ENCODE measurements around the gene NXPH1.

The NXPH1 gene

GRCh38 chr7:8433477-8434289 lies at the start of gene NXPH1:
NXPH1 (plus strand) TSS chr7:8433609.
- Histone ChIP-seq H3K27me3 (ENCODE audit: insufficient read depth, low read length) (peaks cover 88% of the 10 kb centered on the region), H3K4me3 (ENCODE audit: low read length) (peak within 1 kb of the TSS; percentile 78)

GRCh38 chr7:8384901-8385300 lies 48.5 kb upstream of the NXPH1 start:
- Histone ChIP-seq H3K9ac (ENCODE audit: low read depth, low read length) (no peak overlapping the region), H3K4me1 (ENCODE audit: insufficient read depth, low read length) (no peaks in the 10 kb centered on the region; the same call in 1 of the 2 replicates), H3K27ac (ENCODE audit: low read length) (no peak overlapping the region), H3K4me3 (ENCODE audit: low read length) (no peak overlapping the region), H3K36me3 (ENCODE audit: insufficient read depth, low read depth, low read length) (no peaks in the 10 kb centered on the region), H3K27me3 (ENCODE audit: insufficient read depth, low read length) (no peaks in the 10 kb centered on the region), H3K9me3 (ENCODE audit: insufficient read depth, low read depth, low read length) (no peaks in the 10 kb centered on the region)

More at GRCh38 chr7:8433477-8434289, at the start of gene NXPH1:
- H3K9ac ChIP-seq (ENCODE audit: low read depth, low read length): no peak within 1 kb of the TSS
- H3K27ac ChIP-seq (ENCODE audit: low read length): no peak within 1 kb of the TSS
- H3K9me3 ChIP-seq (ENCODE audit: insufficient read depth, low read depth, low read length): 0 out of 2 replicates have a peak, but pooled peaks cover 5% of the 10 kb centered on the region
- H3K36me3 ChIP-seq (ENCODE audit: insufficient read depth, low read depth, low read length): no peaks in the 10 kb centered on the region
- peaks cover 21% of the 10 kb centered on the region; the same call in 1 of the 2 replicates for H3K4me1 ChIP-seq (ENCODE audit: insufficient read depth, low read length)

- Histone ChIP-seq H3K9me3 (ENCODE audit: insufficient read depth, low read depth, low read length) (no peaks in the 10 kb centered on the region), H3K36me3 (ENCODE audit: insufficient read depth, low read depth, low read length) (no peaks in the 10 kb centered on the region), H3K9ac (ENCODE audit: low read depth, low read length) (no peak overlapping the region), H3K27me3 (ENCODE audit: insufficient read depth, low read length) (no peaks in the 10 kb centered on the region), H3K27ac (ENCODE audit: low read length) (no peak overlapping the region), H3K4me3 (ENCODE audit: low read length) (no peak overlapping the region), H3K4me1 (ENCODE audit: insufficient read depth, low read length) (peaks cover 18% of the 10 kb centered on the region; the same call in 1 of the 2 replicates)
Observed at GRCh38 chr7:8386926-8387550, 46.4 kb upstream of the NXPH1 start.

GRCh38 chr7:8387551-8388256 lies 45.7 kb upstream of the NXPH1 start:
- Histone ChIP-seq H3K36me3 (ENCODE audit: insufficient read depth, low read depth, low read length) (no peaks in the 10 kb centered on the region), H3K4me1 (ENCODE audit: insufficient read depth, low read length) (peaks cover 18% of the 10 kb centered on the region; the same call in 1 of the 2 replicates), H3K4me3 (ENCODE audit: low read length) (no peak overlapping the region), H3K27ac (ENCODE audit: low read length) (no peak overlapping the region), H3K27me3 (ENCODE audit: insufficient read depth, low read length) (no peaks in the 10 kb centered on the region), H3K9ac (ENCODE audit: low read depth, low read length) (no peak overlapping the region), H3K9me3 (ENCODE audit: insufficient read depth, low read depth, low read length) (no peaks in the 10 kb centered on the region)

- Histone ChIP-seq H3K27me3 (ENCODE audit: insufficient read depth, low read length) (no peaks in the 10 kb centered on the region), H3K27ac (ENCODE audit: low read length) (no peak overlapping the region), H3K9ac (ENCODE audit: low read depth, low read length) (no peak overlapping the region), H3K4me3 (ENCODE audit: low read length) (no peak overlapping the region), H3K4me1 (ENCODE audit: insufficient read depth, low read length) (peaks cover 18% of the 10 kb centered on the region; the same call in 1 of the 2 replicates), H3K9me3 (ENCODE audit: insufficient read depth, low read depth, low read length) (no peaks in the 10 kb centered on the region), H3K36me3 (ENCODE audit: insufficient read depth, low read depth, low read length) (no peaks in the 10 kb centered on the region)
Observed at GRCh38 chr7:8388257-8388625, 45.2 kb upstream of the NXPH1 start.

GRCh38 chr7:8389593-8390261 lies 43.7 kb upstream of the NXPH1 start:
- Histone ChIP-seq H3K4me1 (ENCODE audit: insufficient read depth, low read length) (peaks cover 18% of the 10 kb centered on the region; the same call in 1 of the 2 replicates), H3K36me3 (ENCODE audit: insufficient read depth, low read depth, low read length) (no peaks in the 10 kb centered on the region), H3K4me3 (ENCODE audit: low read length) (peak overlapping the region; percentile 61), H3K27ac (ENCODE audit: low read length) (no peak overlapping the region), H3K27me3 (ENCODE audit: insufficient read depth, low read length) (no peaks in the 10 kb centered on the region), H3K9me3 (ENCODE audit: insufficient read depth, low read depth, low read length) (no peaks in the 10 kb centered on the region), H3K9ac (ENCODE audit: low read depth, low read length) (no peak overlapping the region)

GRCh38 chr7:8390262-8390626 lies 43.2 kb upstream of the NXPH1 start:
- Histone ChIP-seq H3K27me3 (ENCODE audit: insufficient read depth, low read length) (no peaks in the 10 kb centered on the region), H3K36me3 (ENCODE audit: insufficient read depth, low read depth, low read length) (no peaks in the 10 kb centered on the region), H3K27ac (ENCODE audit: low read length) (no peak overlapping the region), H3K9ac (ENCODE audit: low read depth, low read length) (no peak overlapping the region), H3K4me3 (ENCODE audit: low read length) (peak overlapping the region; percentile 61), H3K4me1 (ENCODE audit: insufficient read depth, low read length) (peaks cover 18% of the 10 kb centered on the region; the same call in 1 of the 2 replicates), H3K9me3 (ENCODE audit: insufficient read depth, low read depth, low read length) (no peaks in the 10 kb centered on the region)

- no peak overlapping the region for H3K27ac ChIP-seq (ENCODE audit: low read length)
- H3K36me3 ChIP-seq (ENCODE audit: insufficient read depth, low read depth, low read length): no peaks in the 10 kb centered on the region
- H3K9me3 ChIP-seq (ENCODE audit: insufficient read depth, low read depth, low read length): no peaks in the 10 kb centered on the region
- H3K27me3 ChIP-seq (ENCODE audit: insufficient read depth, low read length): no peaks in the 10 kb centered on the region
- H3K4me3 ChIP-seq (ENCODE audit: low read length): no peak overlapping the region
- no peak overlapping the region for H3K9ac ChIP-seq (ENCODE audit: low read depth, low read length)
- peaks cover 18% of the 10 kb centered on the region; the same call in 1 of the 2 replicates for H3K4me1 ChIP-seq (ENCODE audit: insufficient read depth, low read length)
Observed at GRCh38 chr7:8391353-8392062, 41.9 kb upstream of the NXPH1 start.

GRCh38 chr7:8396294-8396693 lies 37.1 kb upstream of the NXPH1 start:
- H3K27me3 ChIP-seq (ENCODE audit: insufficient read depth, low read length): no peaks in the 10 kb centered on the region
- H3K9me3 ChIP-seq (ENCODE audit: insufficient read depth, low read depth, low read length): no peaks in the 10 kb centered on the region
- H3K27ac ChIP-seq (ENCODE audit: low read length): no peak overlapping the region
- no peak overlapping the region for H3K9ac ChIP-seq (ENCODE audit: low read depth, low read length)
- H3K36me3 ChIP-seq (ENCODE audit: insufficient read depth, low read depth, low read length): no peaks in the 10 kb centered on the region
- H3K4me1 ChIP-seq (ENCODE audit: insufficient read depth, low read length): peaks cover 4% of the 10 kb centered on the region; the same call in 1 of the 2 replicates
- H3K4me3 ChIP-seq (ENCODE audit: low read length): no peak overlapping the region

- Histone ChIP-seq H3K27ac (ENCODE audit: low read length) (no peak overlapping the region), H3K9me3 (ENCODE audit: insufficient read depth, low read depth, low read length) (no peaks in the 10 kb centered on the region), H3K9ac (ENCODE audit: low read depth, low read length) (no peak overlapping the region), H3K4me1 (ENCODE audit: insufficient read depth, low read length) (no peaks in the 10 kb centered on the region), H3K27me3 (ENCODE audit: insufficient read depth, low read length) (no peaks in the 10 kb centered on the region), H3K36me3 (ENCODE audit: insufficient read depth, low read depth, low read length) (no peaks in the 10 kb centered on the region), H3K4me3 (ENCODE audit: low read length) (no peak overlapping the region)
Observed at GRCh38 chr7:8408871-8409270, 24.5 kb upstream of the NXPH1 start.

GRCh38 chr7:8411103-8411502 lies 22.3 kb upstream of the NXPH1 start:
- Histone ChIP-seq H3K4me3 (ENCODE audit: low read length) (no peak overlapping the region), H3K27ac (ENCODE audit: low read length) (no peak overlapping the region), H3K9ac (ENCODE audit: low read depth, low read length) (no peak overlapping the region), H3K36me3 (ENCODE audit: insufficient read depth, low read depth, low read length) (no peaks in the 10 kb centered on the region), H3K9me3 (ENCODE audit: insufficient read depth, low read depth, low read length) (no peaks in the 10 kb centered on the region), H3K4me1 (ENCODE audit: insufficient read depth, low read length) (no peaks in the 10 kb centered on the region), H3K27me3 (ENCODE audit: insufficient read depth, low read length) (no peaks in the 10 kb centered on the region)
